Endodermal cell (in vitro differentiated cells): Measurements from ENCODE around the gene BDKRB1. TPM values are rescaled to one million over a fixed set of nuclear protein-coding genes. Genes with fewer than 3 reads are reported as not detected.

Experiments
- DNase-seq: peaks from one replicate; pipeline ENCODE4 v3.0.0-alpha.2; 2017
- H3K27ac ChIP-seq: 2 replicates; pipeline ENCODE4 v1.5.1; 2013; ENCODE audit warnings: mild to moderate bottlenecking, low read depth, low read length, moderate library complexity
- H3K27me3 ChIP-seq: 2 replicates; pipeline ENCODE4 v1.6.1; 2013; ENCODE audit warnings: mild to moderate bottlenecking, low read length, moderate library complexity; ENCODE audit not compliant: insufficient read depth, control insufficient read depth, poor library complexity, severe bottlenecking
- H3K36me3 ChIP-seq: 2 replicates; pipeline ENCODE4 v1.7.0; 2013; ENCODE audit warnings: mild to moderate bottlenecking, low read length, moderate library complexity; ENCODE audit not compliant: control insufficient read depth, insufficient read depth
- H3K4me1 ChIP-seq: one replicate; pipeline ENCODE4 v1.7.0; 2013; ENCODE audit warnings: low read length; ENCODE audit not compliant: control insufficient read depth, insufficient read depth
- H3K4me3 ChIP-seq: 2 replicates; pipeline ENCODE4 v1.5.1; 2013; ENCODE audit warnings: mild to moderate bottlenecking, low read length, moderate library complexity
- H3K9ac ChIP-seq: 2 replicates; pipeline ENCODE4 v1.6.1; 2013; ENCODE audit warnings: mild to moderate bottlenecking, low read length, moderate library complexity; ENCODE audit not compliant: poor library complexity, severe bottlenecking; ENCODE audit errors: extremely low read depth
- H3K9me3 ChIP-seq: 2 replicates; pipeline ENCODE4 v1.6.1; 2013; ENCODE audit warnings: mild to moderate bottlenecking, low read length, moderate library complexity; ENCODE audit not compliant: control insufficient read depth
- H3K27ac Mint-ChIP-seq: 2 replicates; pipeline ENCODE4 v1.8.0; 2020; ENCODE audit warnings: mixed read lengths
- H3K27me3 Mint-ChIP-seq: 2 replicates; pipeline ENCODE4 v1.8.0; 2021; ENCODE audit warnings: mild to moderate bottlenecking, mixed read lengths; ENCODE audit not compliant: insufficient read depth
- H3K36me3 Mint-ChIP-seq: 2 replicates; pipeline ENCODE4 v1.8.0; 2020; ENCODE audit warnings: low read depth, mixed read lengths
- H3K4me1 Mint-ChIP-seq: 2 replicates; pipeline ENCODE4 v1.8.0; 2020; ENCODE audit warnings: mixed read lengths
- H3K4me3 Mint-ChIP-seq: 2 replicates; pipeline ENCODE4 v1.8.0; 2020; ENCODE audit warnings: mild to moderate bottlenecking, moderate library complexity, mixed read lengths
- H3K9me3 Mint-ChIP-seq: 2 replicates; pipeline ENCODE4 v1.8.0; 2020; ENCODE audit warnings: mild to moderate bottlenecking, mixed read lengths
- WGBS, 2 experiments: methylation state at CpG; one replicate each; pipeline versions ENCODE4 v1.1.5 to v1.1.7; 2013; ENCODE audit warnings: missing lambda C conversion rate in 2 of 2, mixed read lengths in 1 of 2; ENCODE audit not compliant: insufficient coverage in 1 of 2, insufficient read length in 1 of 2; 5-methylcytosine and 5-hydroxymethylcytosine counted together
- long read RNA-seq, 4 experiments: library from polyadenylated mRNA in 2 of 4; library from RNA in 1 of 4; library from capped mRNA in 1 of 4; stranded (forward) in 3 of 4; unstranded in 1 of 4; transcript quantifications; one replicate each; pipeline ENCODE4 v2.0.0, GENCODE V29; 2020 to 2021; ENCODE audit warnings: inconsistent platforms in 1 of 4
- polyA plus RNA-seq, 2 experiments: library from polyadenylated mRNA; stranded (reverse); fragments of 50-300 nt; gene quantifications; one replicate each; pipeline ENCODE4 v1.2.3, GENCODE V29; 2013
- total RNA-seq, 2 donors: library from RNA; stranded (reverse); fragmentation: NEBNext Ultra II Directional in 1 of 2; extraction: Animal tissue kit (Norgen Biotek cat#: 25700) in 1 of 2; gene quantifications; 2 replicates in 1 of 2; 3 replicates in 1 of 2; pipeline ENCODE4 v1.2.1, GENCODE V29; 2021
- TF ChIP-seq, protein P1 (sequence below): fragments of 200-600 bp; sonication (generic); conservative IDR thresholded peaks from 2 replicates; pipeline ENCODE4 v1.5.0; 2021; ENCODE audit warnings: antibody characterized with exemption, mild to moderate bottlenecking

The BDKRB1 gene
- total RNA-seq: under 1 TPM in 1 of 2 donors, not detected in 1; 0.24 TPM
- polyA plus RNA-seq (2013, experiment 1 of 2): 0.36 TPM
- polyA plus RNA-seq (2013, experiment 2 of 2): not detected
- long read RNA-seq, experiment 1: 0 reads
- long read RNA-seq, experiment 2: 0 reads
- long read RNA-seq, experiment 3: 0 reads
- long read RNA-seq, experiment 4: 0 reads

- H3K4me3 Mint-ChIP-seq: no peak within 1 kb of the TSS
These were observed at the start of gene BDKRB1 for GRCh38 chr14:96255501-96256366. BDKRB1 (plus strand) TSS chr14:96256210; CDS start chr14:96263683, 7,473 bp downstream.

DNA sequence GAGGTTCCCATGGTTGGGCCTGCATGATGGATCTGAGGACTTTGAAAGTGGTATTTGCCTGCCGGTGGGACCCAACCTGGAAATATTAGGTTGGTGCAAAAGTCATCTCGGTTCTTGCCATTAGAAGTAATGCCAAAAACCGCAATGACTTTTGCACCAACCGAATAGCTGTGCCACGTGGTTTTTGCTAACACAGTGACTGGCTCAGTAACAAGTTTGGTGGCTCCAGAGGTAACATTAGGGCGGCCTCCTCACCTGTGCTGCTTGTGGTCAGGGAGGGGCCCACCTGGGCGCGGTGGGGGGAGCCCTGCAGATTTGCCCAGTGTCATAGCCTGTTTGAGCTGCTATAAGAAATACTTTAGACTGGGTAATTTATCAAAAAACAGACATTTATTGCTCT is 49.5 kb upstream of the BDKRB1 start:
- Histone ChIP-seq H3K9ac (no peak overlapping the region), H3K27me3 (no peaks in the 10 kb centered on the region), H3K36me3 (no peaks in the 10 kb centered on the region), H3K4me3 (no peak overlapping the region), H3K9me3 (peaks cover 4% of the 10 kb centered on the region), H3K27ac (no peak overlapping the region), H3K4me1 (peaks cover 16% of the 10 kb centered on the region)
- no peak overlapping the region for H3K27ac Mint-ChIP-seq
- H3K4me3 Mint-ChIP-seq: no peak overlapping the region
- TF ChIP-seq, protein P1, sequence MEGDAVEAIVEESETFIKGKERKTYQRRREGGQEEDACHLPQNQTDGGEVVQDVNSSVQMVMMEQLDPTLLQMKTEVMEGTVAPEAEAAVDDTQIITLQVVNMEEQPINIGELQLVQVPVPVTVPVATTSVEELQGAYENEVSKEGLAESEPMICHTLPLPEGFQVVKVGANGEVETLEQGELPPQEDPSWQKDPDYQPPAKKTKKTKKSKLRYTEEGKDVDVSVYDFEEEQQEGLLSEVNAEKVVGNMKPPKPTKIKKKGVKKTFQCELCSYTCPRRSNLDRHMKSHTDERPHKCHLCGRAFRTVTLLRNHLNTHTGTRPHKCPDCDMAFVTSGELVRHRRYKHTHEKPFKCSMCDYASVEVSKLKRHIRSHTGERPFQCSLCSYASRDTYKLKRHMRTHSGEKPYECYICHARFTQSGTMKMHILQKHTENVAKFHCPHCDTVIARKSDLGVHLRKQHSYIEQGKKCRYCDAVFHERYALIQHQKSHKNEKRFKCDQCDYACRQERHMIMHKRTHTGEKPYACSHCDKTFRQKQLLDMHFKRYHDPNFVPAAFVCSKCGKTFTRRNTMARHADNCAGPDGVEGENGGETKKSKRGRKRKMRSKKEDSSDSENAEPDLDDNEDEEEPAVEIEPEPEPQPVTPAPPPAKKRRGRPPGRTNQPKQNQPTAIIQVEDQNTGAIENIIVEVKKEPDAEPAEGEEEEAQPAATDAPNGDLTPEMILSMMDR: no peak
- H3K27me3 Mint-ChIP-seq: no peaks in the 10 kb centered on the region
- 88 to 95% methylated on average over 7 to 8 of the region's 8 CpGs for WGBS, 2 experiments
- H3K4me1 Mint-ChIP-seq: peaks cover 19% of the 10 kb centered on the region
- peaks cover 12% of the 10 kb centered on the region for H3K36me3 Mint-ChIP-seq
- H3K9me3 Mint-ChIP-seq: peaks cover 3% of the 10 kb centered on the region
- no peak for DNase-seq

More at GRCh38 chr14:96255501-96256366, at the start of gene BDKRB1:
- Mint-ChIP-seq H3K9me3 (peaks cover 14% of the 10 kb centered on the region), H3K27ac (no peak within 1 kb of the TSS), H3K4me1 (no peaks in the 10 kb centered on the region), H3K36me3 (no peaks in the 10 kb centered on the region), H3K27me3 (peaks cover 1% of the 10 kb centered on the region)
- Histone ChIP-seq H3K9ac (no peak within 1 kb of the TSS), H3K27me3 (no peaks in the 10 kb centered on the region), H3K9me3 (peaks cover 17% of the 10 kb centered on the region), H3K4me1 (no peaks in the 10 kb centered on the region), H3K36me3 (no peaks in the 10 kb centered on the region), H3K4me3 (no peak within 1 kb of the TSS), H3K27ac (no peak within 1 kb of the TSS)
- DNase-seq: no peak
- TF ChIP-seq, protein P1: no peak
- 94 to 95% methylated on average over 8 to 12 of the region's 12 CpGs for WGBS, 2 experiments

- Histone ChIP-seq H3K36me3 (no peaks in the 10 kb centered on the region), H3K9me3 (peaks cover 10% of the 10 kb centered on the region), H3K4me1 (peaks cover 16% of the 10 kb centered on the region), H3K9ac (no peak overlapping the region), H3K27ac (no peak overlapping the region), H3K27me3 (no peaks in the 10 kb centered on the region), H3K4me3 (no peak overlapping the region)
- TF ChIP-seq, protein P1: no peak
- Mint-ChIP-seq H3K4me1 (peaks cover 19% of the 10 kb centered on the region), H3K4me3 (no peak overlapping the region), H3K9me3 (peaks cover 11% of the 10 kb centered on the region), H3K27ac (no peak overlapping the region), H3K36me3 (peaks cover 16% of the 10 kb centered on the region), H3K27me3 (no peaks in the 10 kb centered on the region)
- 93% methylated on average over 5 of the region's 5 CpGs for WGBS, 2 experiments
- no peak for DNase-seq
These were observed 48.3 kb upstream of the BDKRB1 start for GRCh38 chr14:96207686-96208085.
